Prostate gland (tissue), 2 donors: Measurements from ENCODE around the gene LGALS4. TPM values are rescaled to one million over a fixed set of nuclear protein-coding genes. Genes with fewer than 3 reads are reported as not detected.
"Not testable (repeated sequence)": the region's sequence is repeated elsewhere in the genome, so short reads cannot be mapped to it uniquely, and the experiment has no call there.

Source experiments
- DNase-seq: peaks from one replicate; pipeline ENCODE4 v3.0.0-alpha.2; 2019; ENCODE audit warnings: low spot score
- H3K27ac ChIP-seq, 2 donors: fragments of 200-600 bp; sonication (generic); 2 replicates each; pipeline ENCODE4 v1.5.1; 2017 to 2019
- H3K27me3 ChIP-seq: fragments of 200-600 bp; sonication (generic); replicated peaks from 2 replicates; pipeline ENCODE4 v1.5.1; 2019; ENCODE audit not compliant: insufficient read depth
- H3K36me3 ChIP-seq, 2 donors: fragments of 200-600 bp; sonication (generic); 1 replicate in 1 of 2; 2 replicates in 1 of 2; pipeline versions ENCODE4 v1.5.1 to v1.8.1; 2017 to 2019
- H3K4me1 ChIP-seq: fragments of 200-600 bp; sonication (generic); replicated peaks from 2 replicates; pipeline ENCODE4 v1.5.1; 2019
- H3K4me3 ChIP-seq, 2 donors: fragments of 200-600 bp; sonication (generic); 2 replicates each; pipeline ENCODE4 v1.5.1; 2017 to 2019
- H3K9me3 ChIP-seq: fragments of 200-600 bp; sonication (generic); 2 replicates; pipeline ENCODE4 v1.5.1; 2017
- CTCF ChIP-seq, 4 experiments: fragments of 200-600 bp in 2 of 4; fragments of 450-650 bp in 2 of 4; sonication (generic) in 2 of 4; IDR thresholded peaks; 1 replicate in 3 of 4; 2 replicates in 1 of 4; pipeline ENCODE4 v1.5.1; 2016 to 2019; ENCODE audit warnings: antibody characterized with exemption in 4 of 4, mild to moderate bottlenecking in 2 of 4, moderate library complexity in 2 of 4
- POLR2A ChIP-seq: fragments of 450-650 bp; IDR thresholded peaks from one replicate; pipeline ENCODE4 v1.6.1; 2016; ENCODE audit warnings: antibody characterized with exemption, mild to moderate bottlenecking
- POLR2AphosphoS5 ChIP-seq: sonication (generic); formaldehyde crosslinking; IDR thresholded peaks from one replicate; pipeline ENCODE4 v1.6.1; 2017; ENCODE audit warnings: antibody characterized with exemption
- WGBS: methylation state at CpG from one replicate; pipeline ENCODE4 v1.1.5; 2018; 5-methylcytosine and 5-hydroxymethylcytosine counted together
- intact Hi-C: fragments of 100-400 bp; cut with DNase I; formaldehyde crosslinking; loops from one replicate; pipeline ENCODE4 v1.14.2; 2022
- total RNA-seq, 2 donors: library from RNA; depleted of rRNA; stranded (reverse); fragments of >200 nt; gene quantifications; one replicate each; pipeline ENCODE4 v1.1.0, GENCODE V29; 2016

The LGALS4 gene
- total RNA-seq, 2 donors from 2014 or later, result 0.91 to 3.7 TPM

- DNase-seq, result peak; percentile 69
- intact Hi-C loops, result no loop called here
- no peaks in the 10 kb centered on the region for H3K9me3 ChIP-seq
- peak; percentile 77 for TF ChIP-seq POLR2AphosphoS5
- peak; percentile 30 for TF ChIP-seq POLR2A
- peak in 3 of 4 experiments; percentile 68 to 96 (median 74) for TF ChIP-seq CTCF (IDR thresholded peaks at IDR 0.05)
- no peaks in the 10 kb centered on the region for H3K27me3 ChIP-seq
- no peaks in the 10 kb centered on the region for H3K4me1 ChIP-seq
- H3K4me3 ChIP-seq, result peak overlapping the region in 1 of 2 donors; percentile 13
- H3K36me3 ChIP-seq, result no peaks in the 10 kb centered on the region
- 16% methylated on average over 38 of the region's 42 CpGs for WGBS
- no peak overlapping the region for H3K27ac ChIP-seq
Observed at GRCh38 chr19:38769635-38770211, 43.0 kb downstream of the LGALS4 start.

DNA sequence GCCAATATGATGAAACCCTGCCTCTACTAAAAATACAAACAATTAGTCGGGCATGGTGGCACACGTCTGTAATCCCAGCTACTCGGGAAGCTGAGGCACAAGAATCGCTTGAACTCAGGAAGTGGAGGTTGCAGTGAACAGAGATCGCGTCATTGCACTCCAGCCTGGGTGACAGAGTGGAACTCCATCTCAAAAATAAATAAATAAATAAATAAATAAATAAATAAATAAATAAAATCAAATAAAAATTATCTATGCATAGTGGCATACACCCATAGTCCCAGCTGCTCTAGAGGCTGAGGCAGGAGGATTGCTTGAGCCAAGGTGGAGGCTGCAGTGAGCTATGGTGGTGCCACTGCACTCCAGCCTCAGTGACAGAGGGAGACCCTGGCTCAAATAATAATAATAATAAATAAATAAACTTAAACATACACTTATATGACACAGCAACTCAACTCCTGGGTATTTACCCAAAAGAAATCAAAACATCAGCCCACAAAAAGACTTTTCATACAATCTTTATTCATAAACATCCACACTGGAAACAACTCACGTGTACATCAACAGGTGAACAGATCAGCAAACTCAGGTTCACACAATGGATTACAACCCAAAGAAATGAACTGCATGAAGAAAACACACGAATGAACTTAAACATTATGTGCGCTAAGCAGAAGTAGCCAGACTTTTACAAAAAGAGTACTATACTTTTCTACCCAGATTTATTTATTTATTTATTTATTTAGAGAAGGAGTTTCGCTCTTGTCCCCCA is 46.3 kb downstream of the LGALS4 start:
- intact Hi-C loops, result no loop called here
- DNase-seq, result no peak
- no peaks in the 10 kb centered on the region for H3K36me3 ChIP-seq
- H3K27ac ChIP-seq, result no peak overlapping the region
- no peak for TF ChIP-seq POLR2A
- no peak for TF ChIP-seq CTCF (IDR thresholded peaks at IDR 0.05)
- TF ChIP-seq POLR2AphosphoS5, result no peak
- no peak overlapping the region for H3K4me3 ChIP-seq
- no peaks in the 10 kb centered on the region for H3K9me3 ChIP-seq
- no peaks in the 10 kb centered on the region for H3K27me3 ChIP-seq
- H3K4me1 ChIP-seq, result no peaks in the 10 kb centered on the region
- WGBS, result 88% methylated on average over 10 of the region's 10 CpGs

GRCh38 chr19:38765214-38765613 is 47.5 kb downstream of the LGALS4 start:
- Histone ChIP-seq H3K4me3 (no peak overlapping the region), H3K27ac (no peak overlapping the region), H3K36me3 (no peaks in the 10 kb centered on the region), H3K4me1 (no peaks in the 10 kb centered on the region), H3K9me3 (no peaks in the 10 kb centered on the region), H3K27me3 (no peaks in the 10 kb centered on the region)
- 95% methylated on average over 2 of the region's 2 CpGs for WGBS
- TF ChIP-seq POLR2AphosphoS5 (no peak), POLR2A (no peak), CTCF (IDR thresholded peaks at IDR 0.05) (no peak)
- DNase-seq, result no peak
- intact Hi-C loops, result no loop called here

GRCh38 chr19:38763795-38764220 is 48.9 kb downstream of the LGALS4 start:
- WGBS, result 94% methylated on average over 3 of the region's 3 CpGs
- no peak for DNase-seq
- H3K9me3 ChIP-seq, result no peaks in the 10 kb centered on the region
- H3K4me1 ChIP-seq, result no peaks in the 10 kb centered on the region
- intact Hi-C loops, result no loop called here
- H3K27ac ChIP-seq, result no peak overlapping the region
- H3K27me3 ChIP-seq, result no peaks in the 10 kb centered on the region
- no peaks in the 10 kb centered on the region for H3K36me3 ChIP-seq
- no peak overlapping the region for H3K4me3 ChIP-seq
- TF ChIP-seq CTCF (IDR thresholded peaks at IDR 0.05), result no peak
- TF ChIP-seq POLR2AphosphoS5, result no peak
- no peak for TF ChIP-seq POLR2A

GRCh38 chr19:38761884-38762389 is 50.8 kb downstream of the LGALS4 start:
- DNase-seq, H3K27ac ChIP-seq, H3K9me3 ChIP-seq, intact Hi-C loops, H3K36me3 ChIP-seq, H3K4me3 ChIP-seq, H3K27me3 ChIP-seq, H3K4me1 ChIP-seq: not testable (repeated sequence)
- WGBS, result 95% methylated on average over 9 of the region's 9 CpGs

- 63% methylated on average over 6 of the region's 6 CpGs for WGBS
- H3K4me3 ChIP-seq, result not testable (repeated sequence)
Observed at GRCh38 chr19:38760805-38761517, 51.8 kb downstream of the LGALS4 start.

More at GRCh38 chr19:38760805-38761517, 51.8 kb downstream of the LGALS4 start:
- H3K36me3 ChIP-seq, H3K27ac ChIP-seq, H3K27me3 ChIP-seq, H3K4me1 ChIP-seq, intact Hi-C loops, H3K9me3 ChIP-seq, DNase-seq: not testable (repeated sequence)
